ENCODE measurements around the gene SLC35F1. TPM values are rescaled to one million over a fixed set of nuclear protein-coding genes. Genes with fewer than 3 reads are reported as not detected.

The SLC35F1 gene
- total and polyA plus RNA-seq, 2 donors (not counting 3 experiments of a cell fraction or from before 2014, with no cell fraction given) = not detected

GRCh38 chr6:117917176-117917575, 10.1 kb downstream of the SLC35F1 start:
- no peaks in the 10 kb centered on the region for H3K9me1 ChIP-seq (replicated peaks; ENCODE audit: control insufficient read depth, extremely low read depth, insufficient read depth, low read length)
- intact Hi-C loops (cut with micrococcal nuclease) = no loop called here
- no TSS peak for BruUV-seq (replicated peaks)
- no peaks in the 10 kb centered on the region for H3K79me2 ChIP-seq (ENCODE audit: control insufficient read depth, insufficient read depth, low read length)
- H4K20me1 ChIP-seq (replicated peaks; ENCODE audit: control insufficient read depth, extremely low read depth, insufficient read depth, low read length) = no peaks in the 10 kb centered on the region
- FAIRE-seq (no peak), DNase-seq (ENCODE audit: low read depth, low spot score) (no peak)
- TF ChIP-seq EZH2 (IDR thresholded peaks at IDR 0.05; ENCODE audit: borderline replicate concordance, low read depth, low read length, severe bottlenecking) = no peak
- TF ChIP-seq POLR2A (IDR thresholded peaks at IDR 0.05; ENCODE audit: low read depth, low read length) = no peak
- no peak for TF ChIP-seq MAX (IDR thresholded peaks at IDR 0.05; ENCODE audit: insufficient read depth, insufficient read length)
- no peak for TF ChIP-seq GATA2 (IDR thresholded peaks at IDR 0.05; ENCODE audit: insufficient read depth, insufficient read length, low read depth, low read length)
- TF ChIP-seq JUN (IDR thresholded peaks at IDR 0.05; ENCODE audit: borderline replicate concordance, insufficient read depth, insufficient read length, low read depth) = no peak
- TF ChIP-seq, protein P1, sequence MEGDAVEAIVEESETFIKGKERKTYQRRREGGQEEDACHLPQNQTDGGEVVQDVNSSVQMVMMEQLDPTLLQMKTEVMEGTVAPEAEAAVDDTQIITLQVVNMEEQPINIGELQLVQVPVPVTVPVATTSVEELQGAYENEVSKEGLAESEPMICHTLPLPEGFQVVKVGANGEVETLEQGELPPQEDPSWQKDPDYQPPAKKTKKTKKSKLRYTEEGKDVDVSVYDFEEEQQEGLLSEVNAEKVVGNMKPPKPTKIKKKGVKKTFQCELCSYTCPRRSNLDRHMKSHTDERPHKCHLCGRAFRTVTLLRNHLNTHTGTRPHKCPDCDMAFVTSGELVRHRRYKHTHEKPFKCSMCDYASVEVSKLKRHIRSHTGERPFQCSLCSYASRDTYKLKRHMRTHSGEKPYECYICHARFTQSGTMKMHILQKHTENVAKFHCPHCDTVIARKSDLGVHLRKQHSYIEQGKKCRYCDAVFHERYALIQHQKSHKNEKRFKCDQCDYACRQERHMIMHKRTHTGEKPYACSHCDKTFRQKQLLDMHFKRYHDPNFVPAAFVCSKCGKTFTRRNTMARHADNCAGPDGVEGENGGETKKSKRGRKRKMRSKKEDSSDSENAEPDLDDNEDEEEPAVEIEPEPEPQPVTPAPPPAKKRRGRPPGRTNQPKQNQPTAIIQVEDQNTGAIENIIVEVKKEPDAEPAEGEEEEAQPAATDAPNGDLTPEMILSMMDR (IDR thresholded peaks at IDR 0.05; ENCODE audit: extremely low read depth in 1 of 2, insufficient read depth in 1 of 2, low read depth in 1 of 2, low read length in 2 of 2) = no peak
- TF ChIP-seq FOS (IDR thresholded peaks at IDR 0.05; ENCODE audit: borderline replicate concordance, insufficient read depth, low read length) = no peak
- no peak for TF ChIP-seq MYC (IDR thresholded peaks at IDR 0.05; ENCODE audit: low read depth, low read length)
- no peak for TF ChIP-seq POLR2AphosphoS5 (IDR thresholded peaks at IDR 0.05; ENCODE audit: insufficient read depth, low read depth, low read length)
- no peak overlapping the region for H3K9ac ChIP-seq (replicated peaks; ENCODE audit: extremely low read depth, insufficient read depth, low read length)
- ChIA-PET CTCF (no interaction called here), POLR2A (no interaction called here)
- H3K4me3 ChIP-seq (replicated peaks in 1 of 3; ENCODE audit: insufficient read depth in 1 of 3, low read depth in 1 of 3, low read length in 3 of 3) = no peak overlapping the region
- H2AFZ ChIP-seq (ENCODE audit: low read depth, low read length) = no peak overlapping the region
- H3K36me3 ChIP-seq (ENCODE audit: control insufficient read depth in 2 of 2, extremely low read depth in 1 of 2, insufficient read depth in 2 of 2, low read length in 2 of 2) = no peaks in the 10 kb centered on the region
- H3K4me2 ChIP-seq (ENCODE audit: insufficient read depth, low read length) = no peak overlapping the region
- peaks cover 0 to 3% of the 10 kb centered on the region in 2 experiments for H3K27me3 ChIP-seq (ENCODE audit: control insufficient read depth in 2 of 2, insufficient read depth in 2 of 2, low read length in 2 of 2)
- no peak overlapping the region for H3K27ac ChIP-seq (ENCODE audit: insufficient read depth, low read depth, low read length)
- dilution Hi-C loops (cut with MboI; ENCODE audit: extremely low pct_ligation_motif_present, low sequenced_read_pairs) = no loop called here
- H3K4me1 ChIP-seq (ENCODE audit: control insufficient read depth, extremely low read depth, insufficient read depth, low read length) = no peaks in the 10 kb centered on the region
- H3K9me3 ChIP-seq (replicated peaks; ENCODE audit: control insufficient read depth, insufficient read depth, low read length) = no peaks in the 10 kb centered on the region

Data from endothelial cell of umbilical vein (primary cell).